SH-SY5Y (cell line): Measurements from ENCODE around the gene KCNG3.

Experiments
- GATA2 ChIP-seq: IDR thresholded peaks from 2 replicates; pipeline ENCODE4 v1.6.1; 2011; ENCODE audit warnings: mild to moderate bottlenecking, low read depth, low read length
- GATA3 ChIP-seq: IDR thresholded peaks from 2 replicates; pipeline ENCODE4 v1.6.1; 2011; ENCODE audit warnings: low read depth, mild to moderate bottlenecking, low read length, moderate library complexity

- TF ChIP-seq GATA2 (no peak), GATA3 (no peak)
Measured at GRCh38 chr2:42464631-42465030, 29.2 kb downstream of the KCNG3 start.
